GM12878 (cell line): ENCODE measurements around the gene NPAS1. TPM values are rescaled to one million over a fixed set of nuclear protein-coding genes. Genes with fewer than 3 reads are reported as not detected.
"Not testable (repeated sequence)": the region's sequence is repeated elsewhere in the genome, so short reads cannot be mapped to it uniquely, and the experiment has no call there.

Experiments used
- ATAC-seq: fragments of 200-7000 bp; cut with Tn5 transposase; 3 replicates; pipeline ENCODE4 v1.9.1; 2020; ENCODE audit warnings: mild to moderate bottlenecking, moderate library complexity
- BruUV-seq: library from RNA; stranded (reverse); fragments of 400-500 nt; replicated peaks from 2 replicates; lab custom pipeline; 2021; lab: Mats Ljungman, UMichigan
- CTCF ChIA-PET: fragments of 300-600 bp; sonication (Branson Sonifier 250); formaldehyde crosslinking; extraction: SDS; loops from one replicate; lab custom pipeline; 2021; ENCODE audit warnings: inconsistent platforms; lab: Yijun Ruan, JAX
- POLR2A ChIA-PET: fragments of 350-600 bp; formaldehyde crosslinking; extraction: SDS; loops from one replicate; lab custom pipeline; 2021; ENCODE audit warnings: inconsistent platforms; lab: Charles Lee
- RAD21 ChIA-PET: fragments of 300-600 bp; sonication (Branson Sonifier 250); formaldehyde crosslinking; loops from one replicate; lab custom pipeline; 2023; ENCODE audit warnings: antibody characterized with exemption; ENCODE audit not compliant: unreplicated experiment; lab: Charles Lee
- SMC1A ChIA-PET: fragments of 300-600 bp; sonication (Branson Sonifier 250); formaldehyde crosslinking; loops from one replicate; lab custom pipeline; 2023; ENCODE audit not compliant: unreplicated experiment, uncharacterized antibody; lab: Charles Lee
- DNase-seq: peaks from one replicate; pipeline ENCODE4 v3.0.0-alpha.2; 2011; ENCODE audit warnings: low read depth, low spot score
- FAIRE-seq: peaks from 3 replicates; lab custom pipeline; 2011; peaks lifted over from hg19 to GRCh38; lab: Jason Lieb, UNC
- H2AFZ ChIP-seq: 2 replicates; pipeline ENCODE4 v1.6.0; 2011; ENCODE audit warnings: low read depth, low read length, control low read depth; ENCODE audit not compliant: control insufficient read depth
- H3K27ac ChIP-seq: 2 replicates; pipeline ENCODE4 v1.5.1; 2011; ENCODE audit warnings: control low read depth; ENCODE audit not compliant: control insufficient read depth, insufficient read depth
- H3K27me3 ChIP-seq, 2 experiments: replicated peaks in 1 of 2; 2 replicates each; pipeline versions ENCODE4 v1.6.0 to v1.6.1; 2011; ENCODE audit warnings: low read length in 1 of 2; ENCODE audit not compliant: control insufficient read depth in 2 of 2, insufficient read depth in 2 of 2
- H3K36me3 ChIP-seq, 2 experiments: 2 replicates each; pipeline ENCODE4 v1.5.1; 2011; ENCODE audit warnings: low read length in 1 of 2; ENCODE audit not compliant: control insufficient read depth in 2 of 2, insufficient read depth in 2 of 2
- H3K4me1 ChIP-seq: 2 replicates; pipeline ENCODE4 v1.6.1; 2011; ENCODE audit warnings: mild to moderate bottlenecking, low read length, moderate library complexity, mixed read lengths; ENCODE audit not compliant: control insufficient read depth, insufficient read depth
- H3K4me2 ChIP-seq: 2 replicates; pipeline ENCODE4 v1.6.0; 2011; ENCODE audit warnings: control low read depth; ENCODE audit not compliant: control insufficient read depth, insufficient read depth
- H3K4me3 ChIP-seq: fragments of 200-600 bp; sonication (generic); 2 replicates; pipeline ENCODE4 v1.5.1; 2016
- H3K79me2 ChIP-seq: 2 replicates; pipeline ENCODE4 v1.6.0; 2011; ENCODE audit warnings: low read length; ENCODE audit not compliant: control insufficient read depth, insufficient read depth
- H3K9ac ChIP-seq: 2 replicates; pipeline ENCODE4 v1.8.0; 2011; ENCODE audit warnings: low read length, control low read depth, mixed read lengths; ENCODE audit not compliant: control insufficient read depth, insufficient read depth
- H3K9me3 ChIP-seq: replicated peaks from 3 replicates; pipeline ENCODE4 v1.5.1; 2011; ENCODE audit warnings: mild to moderate bottlenecking, low read length; ENCODE audit not compliant: control insufficient read depth, insufficient read depth
- H4K20me1 ChIP-seq: 2 replicates; pipeline ENCODE4 v1.6.0; 2011; ENCODE audit not compliant: control insufficient read depth, insufficient read depth
- BCL11A ChIP-seq: IDR thresholded peaks from 2 replicates; pipeline ENCODE4 v1.6.1; 2011; ENCODE audit warnings: low read depth, low read length
- MEF2B ChIP-seq: fragments of 450-650 bp; IDR thresholded peaks from 2 replicates; pipeline ENCODE4 v1.6.1; 2018; ENCODE audit warnings: mild to moderate bottlenecking, moderate library complexity; ENCODE audit not compliant: partially characterized antibody, poor library complexity, severe bottlenecking
- REST ChIP-seq: IDR thresholded peaks from 2 replicates; pipeline ENCODE4 v1.6.1; 2012; ENCODE audit warnings: mild to moderate bottlenecking, low read depth, low read length
- WGBS: methylation state at CpG from one replicate; pipeline ENCODE4 v1.1.6; 2016; ENCODE audit warnings: low lambda C conversion rate; ENCODE audit not compliant: insufficient replicate concordance, insufficient coverage; ENCODE audit errors: missing lambda C conversion rate; 5-methylcytosine and 5-hydroxymethylcytosine counted together
- in situ Hi-C: fragments of 300-500 bp; cut with MboI; formaldehyde crosslinking; loops from 9 replicates; pipeline ENCODE4 v1.14.3; 2018; ENCODE audit warnings: mixed read lengths
- intact Hi-C: fragments of 100-400 bp; cut with micrococcal nuclease; formaldehyde crosslinking; loops from one replicate; pipeline ENCODE4 v1.14.2; 2022; ENCODE audit not compliant: unreplicated experiment
- polyA plus RNA-seq, 11 experiments: library from polyadenylated mRNA; depleted of rRNA in 4 of 11; unstranded in 6 of 11; stranded (reverse) in 5 of 11; fragments of >200 nt; fragmentation: Nextera tagmentation in 4 of 11; fragmentation: Illumina TruSeq in 1 of 11; extraction: Ambion mirVana in 4 of 11; extraction: Trizol in 1 of 11; gene quantifications; 1 replicate in 1 of 11; 2 replicates in 10 of 11; pipeline versions ENCODE4 v1.2.1 to v1.2.3, GENCODE V29; 2011 to 2016; ENCODE audit warnings: inconsistent platforms in 2 of 11, missing spikeins in 2 of 11, low read depth in 1 of 11
- total RNA-seq, 4 experiments: library from RNA; depleted of rRNA in 3 of 4; stranded (reverse); fragments of >200 nt in 3 of 4; fragmentation: Illumina TruSeq in 1 of 4; extraction: Trizol in 1 of 4; gene quantifications; 2 replicates each; pipeline versions ENCODE4 v1.2.1 to v1.2.3, GENCODE V29; 2013 to 2021
- TF ChIP-seq, protein P1 (sequence below): fragments of 450-650 bp; IDR thresholded peaks from 2 replicates; pipeline ENCODE4 v1.6.1; 2017; ENCODE audit warnings: borderline replicate concordance

The NPAS1 gene
- total and polyA plus RNA-seq, 10 of the 15 experiments (the other 5 are each of a cell fraction or from before 2014, with no cell fraction given): 0.14 to 0.72 (median 0.28) TPM; not detected in 3

GRCh38 chr19:47049307-47049700, 29.7 kb downstream of the NPAS1 start (continued):
- TF ChIP-seq BCL11A (no peak), MEF2B (no peak), REST (no peak)
- TF ChIP-seq, protein P1, sequence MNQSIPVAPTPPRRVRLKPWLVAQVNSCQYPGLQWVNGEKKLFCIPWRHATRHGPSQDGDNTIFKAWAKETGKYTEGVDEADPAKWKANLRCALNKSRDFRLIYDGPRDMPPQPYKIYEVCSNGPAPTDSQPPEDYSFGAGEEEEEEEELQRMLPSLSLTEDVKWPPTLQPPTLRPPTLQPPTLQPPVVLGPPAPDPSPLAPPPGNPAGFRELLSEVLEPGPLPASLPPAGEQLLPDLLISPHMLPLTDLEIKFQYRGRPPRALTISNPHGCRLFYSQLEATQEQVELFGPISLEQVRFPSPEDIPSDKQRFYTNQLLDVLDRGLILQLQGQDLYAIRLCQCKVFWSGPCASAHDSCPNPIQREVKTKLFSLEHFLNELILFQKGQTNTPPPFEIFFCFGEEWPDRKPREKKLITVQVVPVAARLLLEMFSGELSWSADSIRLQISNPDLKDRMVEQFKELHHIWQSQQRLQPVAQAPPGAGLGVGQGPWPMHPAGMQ: no peak
- TF ChIP-seq, all 136 proteins: peak for 0

GRCh38 chr19:47050562-47050961, 30.9 kb downstream of the NPAS1 start:
- H3K27me3 ChIP-seq, ATAC-seq, FAIRE-seq, H3K9ac ChIP-seq, H3K4me2 ChIP-seq, BruUV-seq, H3K4me1 ChIP-seq, POLR2A ChIA-PET, in situ Hi-C loops, RAD21 ChIA-PET, H3K9me3 ChIP-seq, H4K20me1 ChIP-seq, H3K27ac ChIP-seq, intact Hi-C loops, SMC1A ChIA-PET, DNase-seq, H2AFZ ChIP-seq, H3K79me2 ChIP-seq, H3K36me3 ChIP-seq, H3K4me3 ChIP-seq: not testable (repeated sequence)
- CTCF ChIA-PET: interaction anchor here (1.8 kb wide), 1 partner anchor 14 kb away, joined by 7 read pairs; no protein-coding TSS in a partner anchor
- 40% methylated on average over 3 of the region's 3 CpGs for WGBS
